WTC11 (cell line): ENCODE results near the gene ULK4. TPM values are rescaled to one million over a fixed set of nuclear protein-coding genes. Genes with fewer than 3 reads are reported as not detected.
A peak's percentile ranks its signal among the peaks of the same experiment; 100 is the strongest.

ENCODE experiments used
- ATAC-seq: fragments of 200-7000 bp; cut with Tn5 transposase; 2 replicates; pipeline ENCODE4 v1.10.0; 2021; ENCODE audit warnings: mild to moderate bottlenecking, moderate library complexity
- CTCF ChIA-PET: fragments of 300-600 bp; sonication (Branson Sonifier 250); formaldehyde crosslinking; loops from one replicate; lab custom pipeline; 2021; ENCODE audit warnings: antibody characterized with exemption; lab: Charles Lee
- POLR2A ChIA-PET: fragments of 350-600 bp; sonication (Branson Sonifier 250); formaldehyde crosslinking; loops from one replicate; lab custom pipeline; 2021; ENCODE audit warnings: antibody characterized with exemption; lab: Charles Lee
- DNase-seq: peaks from one replicate; pipeline ENCODE4 v3.0.0; 2021; ENCODE audit warnings: low spot score
- H3K27ac Mint-ChIP-seq: 2 replicates; pipeline ENCODE4 v1.8.0; 2021; ENCODE audit warnings: mixed read lengths
- H3K27me3 Mint-ChIP-seq: 2 replicates; pipeline ENCODE4 v1.8.0; 2021; ENCODE audit warnings: low read depth, mild to moderate bottlenecking, moderate library complexity, mixed read lengths
- H3K36me3 Mint-ChIP-seq: 2 replicates; pipeline ENCODE4 v1.8.0; 2021; ENCODE audit warnings: mixed read lengths
- H3K4me1 Mint-ChIP-seq: 2 replicates; pipeline ENCODE4 v1.8.0; 2022; ENCODE audit warnings: mixed read lengths
- H3K4me3 Mint-ChIP-seq: 2 replicates; pipeline ENCODE4 v1.8.0; 2021; ENCODE audit warnings: mild to moderate bottlenecking, moderate library complexity, mixed read lengths
- H3K9me3 Mint-ChIP-seq: 2 replicates; pipeline ENCODE4 v1.8.0; 2021; ENCODE audit warnings: mixed read lengths
- ARID4B ChIP-seq: sonication (generic); formaldehyde crosslinking; IDR thresholded peaks from 2 replicates; pipeline ENCODE4 v1.8.0; 2023; ENCODE audit warnings: missing genetic modification reagents, mild to moderate bottlenecking, borderline replicate concordance
- CREB1 ChIP-seq: sonication (generic); formaldehyde crosslinking; IDR thresholded peaks from 2 replicates; pipeline ENCODE4 v1.8.0; 2023; ENCODE audit warnings: mild to moderate bottlenecking, missing genetic modification reagents
- ERG ChIP-seq: fragments of 250-450 bp; sonication (Bioruptor Pico); IDR thresholded peaks from 2 replicates; pipeline ENCODE4 v1.8.0; 2021; ENCODE audit warnings: mild to moderate bottlenecking
- KAT7 ChIP-seq: sonication (generic); formaldehyde crosslinking; IDR thresholded peaks from 2 replicates; pipeline ENCODE4 v1.8.1; 2023; ENCODE audit warnings: missing genetic modification reagents, mild to moderate bottlenecking, borderline replicate concordance
- NFYB ChIP-seq: sonication (generic); formaldehyde crosslinking; conservative IDR thresholded peaks from 2 replicates; pipeline ENCODE4 v1.8.0; 2022; ENCODE audit warnings: low read depth, missing genetic modification reagents
- ZBTB43 ChIP-seq: sonication (generic); formaldehyde crosslinking; IDR thresholded peaks from 2 replicates; pipeline ENCODE4 v1.8.1; 2023; ENCODE audit warnings: mild to moderate bottlenecking, missing genetic modification reagents
- ZNF416 ChIP-seq: fragments of 250-450 bp; sonication (Bioruptor Pico); IDR thresholded peaks from 2 replicates; pipeline ENCODE4 v1.9.0; 2021; ENCODE audit warnings: mild to moderate bottlenecking, inconsistent platforms
- ZNF532 ChIP-seq: fragments of 250-450 bp; sonication (Bioruptor Pico); IDR thresholded peaks from 2 replicates; pipeline ENCODE4 v1.9.0; 2021; ENCODE audit warnings: mild to moderate bottlenecking, borderline replicate concordance
- total RNA-seq: library from RNA; stranded (reverse); gene quantifications from 3 replicates; pipeline ENCODE4 v1.2.3, GENCODE V29; 2021

Gene ULK4
- total RNA-seq, 1 experiment from 2014 or later: 9.2 TPM

GRCh38 chr3:41966206-41966605 is 4.3 kb upstream of the ULK4 start (continued):
- TF ChIP-seq ZNF532 (CRISPR knock-in tag): no peak
- TF ChIP-seq ERG (CRISPR knock-in tag): no peak
- no peak for TF ChIP-seq NFYB (CRISPR knock-in tag)

- no peaks in the 10 kb centered on the region for H3K36me3 Mint-ChIP-seq
- H3K27me3 Mint-ChIP-seq: no peaks in the 10 kb centered on the region
- ATAC-seq (no peak), DNase-seq (no peak)
- no peak for TF ChIP-seq ZNF416 (CRISPR knock-in tag)
- TF ChIP-seq CREB1 (CRISPR knock-in tag): no peak
- TF ChIP-seq ERG (CRISPR knock-in tag): no peak
- no peak overlapping the region for H3K4me3 Mint-ChIP-seq
- CTCF ChIA-PET: no interaction called here
- POLR2A ChIA-PET: interaction anchor here (0.6 kb wide), 1 partner anchor 67 kb away, joined by 4 read pairs; no protein-coding TSS in a partner anchor
- H3K9me3 Mint-ChIP-seq: peaks cover 4% of the 10 kb centered on the region
- no peak overlapping the region for H3K27ac Mint-ChIP-seq
- H3K4me1 Mint-ChIP-seq: peaks cover 19% of the 10 kb centered on the region
Measured at GRCh38 chr3:41963823-41964222, 1.9 kb upstream of the ULK4 start.

- ATAC-seq: peak; percentile 13
- H3K27ac Mint-ChIP-seq: peak overlapping the region; percentile 91
- TF ChIP-seq ARID4B (CRISPR knock-in tag) (0 out of 2 replicates have a peak, but pooled peaks have one; percentile 25), ZBTB43 (CRISPR knock-in tag) (no peak), KAT7 (CRISPR knock-in tag) (peak; percentile 37; the same call in 1 of the 2 replicates)
- TF ChIP-seq, all 79 proteins: peak for 2
- H3K27me3 Mint-ChIP-seq: no peaks in the 10 kb centered on the region
- H3K4me1 Mint-ChIP-seq: peaks cover 16% of the 10 kb centered on the region
- POLR2A ChIA-PET: interaction anchor here (0.6 to 1.0 kb wide), 3 partner anchors 50 to 147 kb away, joined by 3 to 4 read pairs (median 4); no protein-coding TSS in a partner anchor
- H3K9me3 Mint-ChIP-seq: no peaks in the 10 kb centered on the region
- H3K36me3 Mint-ChIP-seq: no peaks in the 10 kb centered on the region
- peak; percentile 55 for DNase-seq
- CTCF ChIA-PET: interaction anchor here (1.0 to 1.3 kb wide), 4 partner anchors 37 to 230 kb away, joined by 3 to 7 read pairs (median 4); no protein-coding TSS in a partner anchor
- peak overlapping the region; percentile 99 for H3K4me3 Mint-ChIP-seq
Measured at GRCh38 chr3:41960826-41961750, 815 bp downstream of the ULK4 start.
